ENCODE data around the gene IPO13.

- TF ChIP-seq CTCF (IDR thresholded peaks at IDR 0.05; ENCODE audit: low read depth, low read length), result no peak
- no peak for TF ChIP-seq EZH2phosphoT487 (IDR thresholded peaks at IDR 0.05; ENCODE audit: low read depth)
These were observed 24.2 kb downstream of the IPO13 start for GRCh38 chr1:43970911-43971310.

Measured in OCI-LY3 (cell line).